Gastrocnemius medialis (tissue), 4 donors: ENCODE data around the gene GCK. TPM values are rescaled to one million over a fixed set of nuclear protein-coding genes. Genes with fewer than 3 reads are reported as not detected.

Source experiments
- ATAC-seq, 2 donors: fragments of 150-250 bp; one replicate each; pipeline ENCODE4 v1.9.1; 2016
- DNase-seq, 2 donors: peaks; one replicate each; pipeline ENCODE4 v3.0.0-alpha.2; 2019
- H3K27ac ChIP-seq, 4 donors: fragments of 200-600 bp; sonication (generic); 1 replicate in 1 of 4; 2 replicates in 3 of 4; pipeline ENCODE4 v1.5.1; 2016 to 2018; ENCODE audit warnings: mild to moderate bottlenecking in 2 of 4, moderate library complexity in 1 of 4
- H3K27me3 ChIP-seq, 3 donors: fragments of 200-600 bp; sonication (generic) in 2 of 3; 1 replicate in 1 of 3; 2 replicates in 2 of 3; pipeline versions ENCODE4 v1.5.1 to v1.6.0; 2016 to 2019; ENCODE audit warnings: mild to moderate bottlenecking in 1 of 3, moderate library complexity in 1 of 3
- H3K36me3 ChIP-seq, 2 donors: fragments of 200-600 bp; sonication (generic) in 1 of 2; one replicate each; pipeline ENCODE4 v1.5.1; 2017 to 2018
- H3K4me1 ChIP-seq, 2 donors: fragments of 200-600 bp; sonication (generic) in 1 of 2; one replicate each; pipeline ENCODE4 v1.5.1; 2016 to 2017; ENCODE audit warnings: mild to moderate bottlenecking in 2 of 2
- H3K4me3 ChIP-seq, 4 donors: fragments of 200-600 bp; sonication (generic) in 3 of 4; 1 replicate in 1 of 4; 2 replicates in 3 of 4; pipeline ENCODE4 v1.5.1; 2016 to 2019; ENCODE audit warnings: mild to moderate bottlenecking in 2 of 4
- H3K9me3 ChIP-seq, 3 donors: fragments of 200-600 bp; sonication (generic) in 2 of 3; 1 replicate in 1 of 3; 2 replicates in 2 of 3; pipeline ENCODE4 v1.5.1; 2016 to 2019
- POLR2A ChIP-seq, 2 donors: fragments of 450-650 bp; IDR thresholded peaks; one replicate each; pipeline ENCODE4 v1.6.1; 2017; ENCODE audit warnings: antibody characterized with exemption in 2 of 2, mild to moderate bottlenecking in 2 of 2, moderate library complexity in 2 of 2
- in situ Hi-C, 4 donors: fragments of 200-750 bp; cut with MboI; loops; one replicate each; pipeline versions ENCODE4 v1.15.0 to v1.8.0; 2017; ENCODE audit warnings: low sequenced_read_pairs in 4 of 4
- intact Hi-C: fragments of 100-400 bp; cut with DNase I; formaldehyde crosslinking; loops from one replicate; pipeline ENCODE4 v1.15.1; 2023; ENCODE audit warnings: low total_unique reads
- total RNA-seq, 4 donors: library from RNA; depleted of rRNA; stranded (reverse); fragments of >200 nt; gene quantifications; one replicate each; pipeline versions ENCODE4 v1.1.0 to v1.2.3, GENCODE V29; 2016
- TF ChIP-seq, protein P1 (sequence below), 5 experiments: fragments of 450-650 bp in 3 of 5; fragments of 200-600 bp in 2 of 5; sonication (generic) in 2 of 5; IDR thresholded peaks in 4 of 5; conservative IDR thresholded peaks in 1 of 5; 1 replicate in 4 of 5; 2 replicates in 1 of 5; pipeline ENCODE4 v1.5.1; 2016 to 2019; ENCODE audit warnings: antibody characterized with exemption in 5 of 5, mild to moderate bottlenecking in 3 of 5, moderate library complexity in 3 of 5

Gene GCK
- total RNA-seq, 4 donors from 2014 or later = 0.33 TPM; not detected in 3

DNA sequence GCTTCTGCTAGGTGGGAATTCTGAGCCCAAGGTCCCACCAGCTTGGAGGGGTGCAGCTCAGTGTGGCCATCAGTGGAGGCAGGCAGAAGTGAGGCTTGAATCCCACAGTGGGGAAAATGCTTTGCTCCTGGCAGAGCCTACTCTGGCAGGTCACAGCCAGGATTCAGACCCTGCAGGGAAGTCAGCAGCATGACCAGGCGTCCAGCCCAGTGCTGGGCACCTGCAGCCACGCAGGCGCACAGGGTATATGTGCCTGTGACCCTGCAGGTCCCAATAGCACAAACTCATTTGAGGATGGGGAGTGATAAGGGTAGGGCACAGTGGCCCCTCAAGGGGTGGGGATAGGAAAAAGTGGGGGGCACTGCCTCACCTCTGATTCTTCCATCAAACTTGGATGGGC lies 93.5 kb downstream of the GCK start:
- DNase-seq (no peak), ATAC-seq (no peak)
- Histone ChIP-seq H3K27ac (no peak overlapping the region), H3K9me3 (no peaks in the 10 kb centered on the region), H3K4me1 (no peaks in the 10 kb centered on the region), H3K27me3 (no peaks in the 10 kb centered on the region), H3K4me3 (no peak overlapping the region), H3K36me3 (no peaks in the 10 kb centered on the region)
- intact Hi-C loops (no loop called here), in situ Hi-C loops (no loop called here)
- TF ChIP-seq, protein P1, sequence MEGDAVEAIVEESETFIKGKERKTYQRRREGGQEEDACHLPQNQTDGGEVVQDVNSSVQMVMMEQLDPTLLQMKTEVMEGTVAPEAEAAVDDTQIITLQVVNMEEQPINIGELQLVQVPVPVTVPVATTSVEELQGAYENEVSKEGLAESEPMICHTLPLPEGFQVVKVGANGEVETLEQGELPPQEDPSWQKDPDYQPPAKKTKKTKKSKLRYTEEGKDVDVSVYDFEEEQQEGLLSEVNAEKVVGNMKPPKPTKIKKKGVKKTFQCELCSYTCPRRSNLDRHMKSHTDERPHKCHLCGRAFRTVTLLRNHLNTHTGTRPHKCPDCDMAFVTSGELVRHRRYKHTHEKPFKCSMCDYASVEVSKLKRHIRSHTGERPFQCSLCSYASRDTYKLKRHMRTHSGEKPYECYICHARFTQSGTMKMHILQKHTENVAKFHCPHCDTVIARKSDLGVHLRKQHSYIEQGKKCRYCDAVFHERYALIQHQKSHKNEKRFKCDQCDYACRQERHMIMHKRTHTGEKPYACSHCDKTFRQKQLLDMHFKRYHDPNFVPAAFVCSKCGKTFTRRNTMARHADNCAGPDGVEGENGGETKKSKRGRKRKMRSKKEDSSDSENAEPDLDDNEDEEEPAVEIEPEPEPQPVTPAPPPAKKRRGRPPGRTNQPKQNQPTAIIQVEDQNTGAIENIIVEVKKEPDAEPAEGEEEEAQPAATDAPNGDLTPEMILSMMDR (IDR thresholded peaks at IDR 0.05 in 4 of 5, conservative IDR thresholded peaks at IDR 0.05 in 1 of 5) = no peak
- no peak for TF ChIP-seq POLR2A (IDR thresholded peaks at IDR 0.05)

DNA sequence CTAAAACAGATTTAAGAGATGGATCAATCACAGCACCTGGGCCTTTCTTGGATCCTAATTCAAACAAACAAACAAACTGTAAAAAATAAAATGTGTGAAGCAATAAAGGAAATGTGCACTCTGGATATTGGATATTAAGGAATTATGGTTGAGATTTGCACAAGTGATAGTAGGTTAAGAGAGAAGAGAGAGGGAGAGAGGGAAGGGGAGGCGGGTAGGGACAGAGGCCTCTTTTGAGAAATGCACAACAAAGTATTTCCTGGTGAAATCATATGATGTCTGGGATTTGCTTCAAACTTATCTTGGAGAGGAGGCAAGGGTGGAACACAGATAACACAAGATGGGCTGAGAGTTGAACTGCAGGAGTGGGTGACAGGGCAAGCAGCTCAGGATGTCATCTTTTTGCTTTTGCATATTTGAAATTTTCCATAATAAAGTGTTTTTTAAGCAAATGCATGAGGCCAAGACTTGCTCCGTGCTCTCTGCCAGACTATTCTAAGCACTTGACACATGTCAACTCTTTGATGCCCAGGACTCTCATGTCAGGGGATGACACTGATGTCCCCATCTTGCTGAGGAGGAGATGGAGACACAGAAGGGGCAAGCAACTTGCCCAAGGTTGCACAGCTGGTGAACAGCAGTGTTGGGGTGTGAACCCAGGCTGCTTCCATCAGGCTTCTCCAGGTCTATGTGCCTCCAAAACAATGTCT lies 94.2 kb downstream of the GCK start:
- no peak overlapping the region for H3K4me3 ChIP-seq
- in situ Hi-C loops = no loop called here
- H3K9me3 ChIP-seq = no peaks in the 10 kb centered on the region
- no peak overlapping the region for H3K27ac ChIP-seq
- H3K36me3 ChIP-seq = no peaks in the 10 kb centered on the region
- no peaks in the 10 kb centered on the region for H3K4me1 ChIP-seq
- TF ChIP-seq, protein P1 (IDR thresholded peaks at IDR 0.05 in 4 of 5, conservative IDR thresholded peaks at IDR 0.05 in 1 of 5) = no peak
- no peak for TF ChIP-seq POLR2A (IDR thresholded peaks at IDR 0.05)
- DNase-seq (no peak), ATAC-seq (no peak)
- no peaks in the 10 kb centered on the region for H3K27me3 ChIP-seq
- intact Hi-C loops = no loop called here

DNA sequence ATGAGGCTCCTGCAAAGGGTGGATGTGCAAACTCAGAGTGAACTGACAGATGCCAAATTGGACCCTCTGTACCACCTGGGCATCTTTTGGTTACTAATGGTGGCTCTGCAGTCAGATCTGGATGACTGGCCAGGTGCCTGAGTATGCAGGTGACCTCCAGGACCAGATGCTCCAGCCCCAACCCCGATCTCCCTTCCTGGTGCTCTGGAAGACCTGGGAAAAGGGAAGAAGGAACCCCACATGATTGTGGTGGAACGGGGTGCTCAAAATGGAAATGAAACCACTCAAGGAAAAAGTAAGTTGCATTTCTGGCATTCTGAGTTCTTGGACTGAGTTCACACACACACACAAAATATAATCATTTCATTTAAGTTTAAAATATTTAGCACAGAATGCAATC lies 94.9 kb downstream of the GCK start:
- intact Hi-C loops (no loop called here), in situ Hi-C loops (no loop called here)
- no peak overlapping the region for H3K4me3 ChIP-seq
- H3K27ac ChIP-seq = no peak overlapping the region
- TF ChIP-seq, protein P1 (IDR thresholded peaks at IDR 0.05 in 4 of 5, conservative IDR thresholded peaks at IDR 0.05 in 1 of 5) = no peak
- TF ChIP-seq POLR2A (IDR thresholded peaks at IDR 0.05) = no peak
- no peak for DNase-seq
- no peaks in the 10 kb centered on the region for H3K36me3 ChIP-seq
- ATAC-seq = no peak
- H3K27me3 ChIP-seq = no peaks in the 10 kb centered on the region
- no peaks in the 10 kb centered on the region for H3K9me3 ChIP-seq
- H3K4me1 ChIP-seq = no peaks in the 10 kb centered on the region

Other genes starting within 250 kb of the GCK start
- not detected for gene SPDYE1, start 191.5 kb downstream of the GCK start, total RNA-seq
- 10 to 100 TPM; 48.0 to 77.2 (median 56.0) TPM for gene DBNL, start 144.7 kb downstream of the GCK start, total RNA-seq
- 100 to 1,000 TPM; 129 to 355 (median 306) TPM for gene PGAM2, start 123.9 kb downstream of the GCK start, total RNA-seq
- gene POLM, start 106.9 kb downstream of the GCK start, total RNA-seq = 10 to 100 TPM; 11.1 to 34.6 (median 17.3) TPM
- gene AEBP1, start 85.1 kb downstream of the GCK start, total RNA-seq = 10 to 100 TPM in 2 of 4 donors, 1 to 10 TPM in 2; 5.8 to 23.6 (median 15.9) TPM
- 10 to 100 TPM; 69.4 to 93.0 (median 77.7) TPM for gene POLD2, start 65.9 kb downstream of the GCK start, total RNA-seq
- gene MYL7, start 48.1 kb downstream of the GCK start, total RNA-seq = 1 to 10 TPM in 1 of 4 donors, not detected in 3; 2.6 TPM
- 10 to 100 TPM; 37.9 to 79.5 (median 72.5) TPM for gene YKT6, start 11.5 kb upstream of the GCK start, total RNA-seq
- gene CAMK2B, start 136.2 kb upstream of the GCK start, total RNA-seq = 10 to 100 TPM; 35.3 to 64.8 (median 46.0) TPM